D721Med (cell line): ENCODE measurements around the gene TMEM259.

Experiments
- DNase-seq: peaks from one replicate; pipeline ENCODE4 v3.0.0; 2011; ENCODE audit warnings: low spot score; ENCODE audit not compliant: insufficient read length
- FAIRE-seq: peaks from 2 replicates; lab custom pipeline; 2011; peaks lifted over from hg19 to GRCh38; lab: Jason Lieb, UNC
- TF ChIP-seq, protein P1 (sequence below): IDR thresholded peaks from 2 replicates; pipeline ENCODE4 v1.5.1; 2012; ENCODE audit warnings: mild to moderate bottlenecking, control low read depth; ENCODE audit not compliant: insufficient read depth; ENCODE audit errors: missing control alignments

Gene TMEM259

GRCh38 chr19:1019980-1020867 is 699 bp downstream of the TMEM259 start:
- no peak for FAIRE-seq
- DNase-seq, result no peak
- TF ChIP-seq, protein P1, sequence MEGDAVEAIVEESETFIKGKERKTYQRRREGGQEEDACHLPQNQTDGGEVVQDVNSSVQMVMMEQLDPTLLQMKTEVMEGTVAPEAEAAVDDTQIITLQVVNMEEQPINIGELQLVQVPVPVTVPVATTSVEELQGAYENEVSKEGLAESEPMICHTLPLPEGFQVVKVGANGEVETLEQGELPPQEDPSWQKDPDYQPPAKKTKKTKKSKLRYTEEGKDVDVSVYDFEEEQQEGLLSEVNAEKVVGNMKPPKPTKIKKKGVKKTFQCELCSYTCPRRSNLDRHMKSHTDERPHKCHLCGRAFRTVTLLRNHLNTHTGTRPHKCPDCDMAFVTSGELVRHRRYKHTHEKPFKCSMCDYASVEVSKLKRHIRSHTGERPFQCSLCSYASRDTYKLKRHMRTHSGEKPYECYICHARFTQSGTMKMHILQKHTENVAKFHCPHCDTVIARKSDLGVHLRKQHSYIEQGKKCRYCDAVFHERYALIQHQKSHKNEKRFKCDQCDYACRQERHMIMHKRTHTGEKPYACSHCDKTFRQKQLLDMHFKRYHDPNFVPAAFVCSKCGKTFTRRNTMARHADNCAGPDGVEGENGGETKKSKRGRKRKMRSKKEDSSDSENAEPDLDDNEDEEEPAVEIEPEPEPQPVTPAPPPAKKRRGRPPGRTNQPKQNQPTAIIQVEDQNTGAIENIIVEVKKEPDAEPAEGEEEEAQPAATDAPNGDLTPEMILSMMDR, result no peak

DNA sequence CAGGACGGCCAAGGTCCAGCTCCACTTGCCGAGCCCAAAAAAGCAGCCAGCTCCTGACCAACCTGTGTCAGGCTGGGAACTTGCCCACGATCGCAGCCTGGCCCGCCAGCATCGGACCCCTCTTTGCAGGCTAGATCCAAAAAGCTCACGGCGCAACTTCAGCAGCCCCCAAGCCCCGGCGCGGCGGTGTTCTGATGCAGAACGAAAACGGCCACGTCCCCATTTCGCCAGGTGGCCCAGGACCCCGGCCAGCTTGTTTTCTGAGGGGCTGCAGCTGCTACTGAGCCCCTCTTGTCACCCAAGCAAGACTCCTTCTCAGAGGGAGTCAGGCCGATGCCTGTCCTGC is 1.3 kb downstream of the TMEM259 start:
- DNase-seq (no peak), FAIRE-seq (no peak)
- TF ChIP-seq, protein P1, result no peak

DNA sequence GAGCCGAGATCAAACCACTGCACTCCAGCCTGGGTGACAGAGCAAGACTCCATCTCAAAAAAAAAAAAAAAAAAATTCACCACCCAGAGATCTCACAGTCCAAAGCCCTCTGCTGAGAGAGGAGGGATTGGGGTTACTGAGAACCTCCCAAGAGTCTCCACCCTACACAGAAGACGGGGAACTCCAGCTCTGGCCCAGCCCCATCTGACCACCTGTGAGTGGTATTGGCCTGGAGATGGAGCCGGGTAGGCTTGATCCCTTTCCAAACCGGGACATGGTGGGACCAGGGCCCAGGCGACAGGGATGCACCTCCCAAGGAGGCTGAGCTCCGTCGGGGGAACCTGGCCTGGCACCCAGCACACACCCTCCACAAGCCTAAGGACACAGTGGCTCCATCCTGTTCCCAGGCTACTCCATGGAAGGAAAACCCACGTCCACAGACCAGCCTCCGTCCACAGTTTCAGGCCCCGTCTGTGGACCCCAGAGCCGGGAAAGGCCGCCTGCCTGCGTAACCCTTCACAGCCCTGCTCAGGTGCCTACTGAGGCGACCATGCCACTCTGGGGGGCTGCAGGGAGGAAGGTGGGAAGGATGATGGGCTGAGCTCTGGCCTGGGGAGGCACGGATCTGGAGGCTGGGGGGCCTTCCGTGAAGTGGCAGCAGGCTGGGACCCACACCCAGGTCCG is 1.8 kb downstream of the TMEM259 start:
- DNase-seq (no peak), FAIRE-seq (no peak)
- TF ChIP-seq, protein P1, result no peak

GRCh38 chr19:1018393-1018792 is 2.5 kb downstream of the TMEM259 start:
- FAIRE-seq (no peak), DNase-seq (no peak)
- TF ChIP-seq, protein P1, result no peak

GRCh38 chr19:1017906-1018305 is 3.0 kb downstream of the TMEM259 start:
- TF ChIP-seq, protein P1, result no peak
- FAIRE-seq (no peak), DNase-seq (no peak)

- FAIRE-seq (no peak), DNase-seq (no peak)
Measured at GRCh38 chr19:1017115-1017905, 3.6 kb downstream of the TMEM259 start.

More at GRCh38 chr19:1017115-1017905, 3.6 kb downstream of the TMEM259 start:
- TF ChIP-seq, protein P1, result no peak
